Ishikawa (cell line): Measurements from ENCODE around the gene MAST4.

ENCODE experiments used
- CEBPB ChIP-seq: IDR thresholded peaks from 2 replicates; pipeline ENCODE4 v1.6.1; 2012
- CREB1 ChIP-seq: IDR thresholded peaks from 2 replicates; pipeline ENCODE4 v1.6.1; 2012; ENCODE audit warnings: low read depth
- EGR1 ChIP-seq: IDR thresholded peaks from 2 replicates; pipeline ENCODE4 v1.6.1; 2012
- EP300 ChIP-seq: IDR thresholded peaks from 2 replicates; pipeline ENCODE4 v1.6.1; 2012; ENCODE audit warnings: borderline replicate concordance
- FOXM1 ChIP-seq: IDR thresholded peaks from 2 replicates; pipeline ENCODE4 v1.6.1; 2012; ENCODE audit warnings: low read depth, borderline replicate concordance
- MAX ChIP-seq: IDR thresholded peaks from 2 replicates; pipeline ENCODE4 v1.6.1; 2012
- NFIC ChIP-seq: IDR thresholded peaks from 2 replicates; pipeline ENCODE4 v1.6.1; 2012
- RAD21 ChIP-seq: IDR thresholded peaks from 2 replicates; pipeline ENCODE4 v1.6.1; 2012; ENCODE audit warnings: low read depth
- REST ChIP-seq: IDR thresholded peaks from 2 replicates; pipeline ENCODE4 v1.6.1; 2012; ENCODE audit warnings: low read depth, mild to moderate bottlenecking
- TAF1 ChIP-seq: IDR thresholded peaks from 2 replicates; pipeline ENCODE4 v1.6.1; 2012; ENCODE audit warnings: low read depth, mild to moderate bottlenecking
- TCF12 ChIP-seq: IDR thresholded peaks from 2 replicates; pipeline ENCODE4 v1.6.1; 2012; ENCODE audit warnings: low read depth
- TEAD4 ChIP-seq: IDR thresholded peaks from 2 replicates; pipeline ENCODE4 v1.6.1; 2012
- USF1 ChIP-seq: IDR thresholded peaks from 2 replicates; pipeline ENCODE4 v1.6.1; 2012
- YY1 ChIP-seq: IDR thresholded peaks from 2 replicates; pipeline ENCODE4 v1.6.1; 2012; ENCODE audit warnings: low read depth
- ZBTB7A ChIP-seq: IDR thresholded peaks from 2 replicates; pipeline ENCODE4 v1.6.1; 2012; ENCODE audit warnings: low read depth

The MAST4 gene

GRCh38 chr5:67092535-67092934 lies 496.3 kb downstream of the MAST4 start:
- TF ChIP-seq EGR1 (no peak), FOXM1 (no peak), YY1 (no peak), REST (no peak), CEBPB (no peak), TAF1 (no peak), MAX (no peak), CREB1 (no peak), NFIC (no peak), EP300 (no peak), TEAD4 (no peak)

GRCh38 chr5:67093279-67093678 lies 497.1 kb downstream of the MAST4 start:
- TF ChIP-seq ZBTB7A (no peak), YY1 (no peak), EGR1 (no peak), TAF1 (no peak), CEBPB (no peak), EP300 (no peak), NFIC (no peak), RAD21 (no peak), REST (no peak), FOXM1 (no peak), CREB1 (no peak), TCF12 (no peak), TEAD4 (no peak), MAX (no peak), USF1 (no peak)

GRCh38 chr5:67094476-67095300 lies 498.5 kb downstream of the MAST4 start:
- no peak for TF ChIP-seq FOXM1
- no peak for TF ChIP-seq EP300
- no peak for TF ChIP-seq MAX
- TF ChIP-seq TCF12: no peak
- TF ChIP-seq TAF1: no peak
- no peak for TF ChIP-seq REST
- TF ChIP-seq ZBTB7A: no peak
- TF ChIP-seq EGR1: no peak
- TF ChIP-seq NFIC: no peak
- no peak for TF ChIP-seq CEBPB
- no peak for TF ChIP-seq RAD21
- TF ChIP-seq CREB1: no peak
- TF ChIP-seq YY1: no peak
- no peak for TF ChIP-seq TEAD4
- no peak for TF ChIP-seq USF1
